HepG2 (cell line): Measurements from ENCODE around the gene UBE3B. TPM values are rescaled to one million over a fixed set of nuclear protein-coding genes. Genes with fewer than 3 reads are reported as not detected.

ENCODE experiments used
- HMGA1 ChIP-seq: sonication (generic); formaldehyde crosslinking; conservative IDR thresholded peaks from 2 replicates; pipeline ENCODE4 v1.4.0; 2020; ENCODE audit warnings: missing genetic modification reagents
- IKZF1 ChIP-seq: fragments of 450-650 bp; IDR thresholded peaks from 2 replicates; pipeline ENCODE4 v1.7.1; 2016
- polyA plus RNA-seq, 8 experiments: library from polyadenylated mRNA; depleted of rRNA in 3 of 8; stranded (reverse) in 7 of 8; unstranded in 1 of 8; fragments of >200 nt; fragmentation: Illumina TruSeq in 4 of 8; extraction: Trizol in 4 of 8; gene quantifications; 2 replicates each; pipeline versions ENCODE4 v1.2.1 to v1.2.3, GENCODE V29; 2011 to 2016; ENCODE audit warnings: low read depth in 4 of 8, missing spikeins in 1 of 8, mixed read lengths in 1 of 8; ENCODE audit not compliant: insufficient read depth in 1 of 8
- total RNA-seq, 5 experiments: library from RNA; depleted of rRNA; stranded (reverse); fragments of >200 nt; fragmentation: Illumina TruSeq; extraction: Trizol; gene quantifications; 2 replicates each; pipeline ENCODE4 v1.2.3, GENCODE V29; 2016; ENCODE audit warnings: low read depth in 1 of 5
- TF ChIP-seq, protein P1 (sequence below): sonication (generic); formaldehyde crosslinking; IDR thresholded peaks from 2 replicates; pipeline ENCODE4 v1.4.0; 2020; ENCODE audit warnings: missing genetic modification reagents, borderline replicate concordance
- TF ChIP-seq, protein P2 (sequence below): sonication (generic); formaldehyde crosslinking; IDR thresholded peaks from 2 replicates; pipeline ENCODE4 v1.5.1; 2020; ENCODE audit warnings: missing genetic modification reagents, mild to moderate bottlenecking, borderline replicate concordance
- TF ChIP-seq, protein P3 (sequence below): sonication (generic); formaldehyde crosslinking; IDR thresholded peaks from 2 replicates; pipeline ENCODE4 v1.5.0; 2020; ENCODE audit warnings: missing genetic modification reagents
- TF ChIP-seq, protein P4 (sequence below): sonication (generic); formaldehyde crosslinking; conservative IDR thresholded peaks from 2 replicates; pipeline ENCODE4 v1.4.0; 2020; ENCODE audit warnings: missing genetic modification reagents
- TF ChIP-seq, protein P5 (sequence below), 2 experiments: sonication (generic) in 1 of 2; formaldehyde crosslinking in 1 of 2; IDR thresholded peaks; 2 replicates each; pipeline versions ENCODE4 v1.4.0 to v1.6.1; 2018 to 2020; ENCODE audit warnings: missing genetic modification reagents in 2 of 2, borderline replicate concordance in 1 of 2, low read depth in 1 of 2, mild to moderate bottlenecking in 1 of 2, missing biosample characterization in 1 of 2
- TF ChIP-seq, protein P6 (sequence below): sonication (generic); formaldehyde crosslinking; IDR thresholded peaks from 2 replicates; pipeline ENCODE4 v1.4.0; 2020; ENCODE audit warnings: mild to moderate bottlenecking, missing genetic modification reagents, borderline replicate concordance

The UBE3B gene
- total and polyA plus RNA-seq, 2 of the 13 experiments (the other 11 are each of a cell fraction or from before 2014, with no cell fraction given), result 22.7 to 25.3 TPM

DNA sequence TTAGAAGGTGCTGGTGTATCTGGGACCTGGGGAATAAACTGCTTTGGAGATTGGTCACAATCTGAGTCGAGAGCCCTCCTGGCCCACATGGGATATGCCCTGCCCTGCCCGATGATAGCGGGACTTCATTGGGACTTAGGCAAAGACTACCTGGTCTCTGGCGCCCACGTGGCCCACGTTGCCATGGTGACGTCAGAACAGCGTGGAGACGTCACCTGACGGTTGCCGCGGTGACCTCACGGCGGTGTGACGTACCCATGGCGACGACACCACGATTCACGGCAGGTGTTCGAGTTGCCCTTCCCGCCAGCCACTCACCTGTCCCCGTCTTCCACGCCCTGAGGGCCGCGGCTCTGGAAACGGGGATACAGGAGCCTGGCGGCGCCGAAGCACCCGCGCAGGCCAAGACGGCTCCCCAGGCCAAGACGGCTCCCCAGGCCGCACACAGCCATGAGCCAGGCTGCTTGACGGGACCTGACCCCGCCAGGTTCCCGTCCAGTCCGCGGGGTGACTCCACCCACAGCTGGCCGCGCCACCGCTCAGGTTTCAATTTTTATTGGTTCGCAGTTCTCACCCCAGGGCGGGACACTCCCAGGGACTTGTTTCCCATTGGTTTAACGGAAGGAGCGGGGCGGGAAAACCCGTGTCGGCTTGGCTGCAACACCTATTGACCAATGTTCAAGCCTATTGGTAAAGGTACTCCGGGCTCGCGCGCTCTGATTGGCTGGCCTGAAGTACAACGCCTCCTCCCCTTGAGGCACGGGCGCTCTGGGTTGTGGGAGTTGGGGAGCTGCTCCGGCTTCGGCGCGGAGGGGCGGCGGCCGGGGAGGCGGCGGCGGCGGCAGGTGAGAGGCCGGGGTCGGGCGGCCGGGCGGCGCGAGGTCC lies 95.8 kb downstream of the UBE3B start, which contains the start of the genes MMAB and MVK (continued):
- TF ChIP-seq, protein P1, sequence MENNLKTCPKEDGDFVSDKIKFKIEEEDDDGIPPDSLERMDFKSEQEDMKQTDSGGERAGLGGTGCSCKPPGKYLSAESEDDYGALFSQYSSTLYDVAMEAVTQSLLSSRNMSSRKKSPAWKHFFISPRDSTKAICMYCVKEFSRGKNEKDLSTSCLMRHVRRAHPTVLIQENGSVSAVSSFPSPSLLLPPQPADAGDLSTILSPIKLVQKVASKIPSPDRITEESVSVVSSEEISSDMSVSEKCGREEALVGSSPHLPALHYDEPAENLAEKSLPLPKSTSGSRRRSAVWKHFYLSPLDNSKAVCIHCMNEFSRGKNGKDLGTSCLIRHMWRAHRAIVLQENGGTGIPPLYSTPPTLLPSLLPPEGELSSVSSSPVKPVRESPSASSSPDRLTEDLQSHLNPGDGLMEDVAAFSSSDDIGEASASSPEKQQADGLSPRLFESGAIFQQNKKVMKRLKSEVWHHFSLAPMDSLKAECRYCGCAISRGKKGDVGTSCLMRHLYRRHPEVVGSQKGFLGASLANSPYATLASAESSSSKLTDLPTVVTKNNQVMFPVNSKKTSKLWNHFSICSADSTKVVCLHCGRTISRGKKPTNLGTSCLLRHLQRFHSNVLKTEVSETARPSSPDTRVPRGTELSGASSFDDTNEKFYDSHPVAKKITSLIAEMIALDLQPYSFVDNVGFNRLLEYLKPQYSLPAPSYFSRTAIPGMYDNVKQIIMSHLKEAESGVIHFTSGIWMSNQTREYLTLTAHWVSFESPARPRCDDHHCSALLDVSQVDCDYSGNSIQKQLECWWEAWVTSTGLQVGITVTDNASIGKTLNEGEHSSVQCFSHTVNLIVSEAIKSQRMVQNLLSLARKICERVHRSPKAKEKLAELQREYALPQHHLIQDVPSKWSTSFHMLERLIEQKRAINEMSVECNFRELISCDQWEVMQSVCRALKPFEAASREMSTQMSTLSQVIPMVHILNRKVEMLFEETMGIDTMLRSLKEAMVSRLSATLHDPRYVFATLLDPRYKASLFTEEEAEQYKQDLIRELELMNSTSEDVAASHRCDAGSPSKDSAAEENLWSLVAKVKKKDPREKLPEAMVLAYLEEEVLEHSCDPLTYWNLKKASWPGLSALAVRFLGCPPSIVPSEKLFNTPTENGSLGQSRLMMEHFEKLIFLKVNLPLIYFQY (CRISPR knock-in tag), result no peak
- TF ChIP-seq IKZF1 (no peak), HMGA1 (CRISPR knock-in tag) (no peak)
- TF ChIP-seq, protein P2, sequence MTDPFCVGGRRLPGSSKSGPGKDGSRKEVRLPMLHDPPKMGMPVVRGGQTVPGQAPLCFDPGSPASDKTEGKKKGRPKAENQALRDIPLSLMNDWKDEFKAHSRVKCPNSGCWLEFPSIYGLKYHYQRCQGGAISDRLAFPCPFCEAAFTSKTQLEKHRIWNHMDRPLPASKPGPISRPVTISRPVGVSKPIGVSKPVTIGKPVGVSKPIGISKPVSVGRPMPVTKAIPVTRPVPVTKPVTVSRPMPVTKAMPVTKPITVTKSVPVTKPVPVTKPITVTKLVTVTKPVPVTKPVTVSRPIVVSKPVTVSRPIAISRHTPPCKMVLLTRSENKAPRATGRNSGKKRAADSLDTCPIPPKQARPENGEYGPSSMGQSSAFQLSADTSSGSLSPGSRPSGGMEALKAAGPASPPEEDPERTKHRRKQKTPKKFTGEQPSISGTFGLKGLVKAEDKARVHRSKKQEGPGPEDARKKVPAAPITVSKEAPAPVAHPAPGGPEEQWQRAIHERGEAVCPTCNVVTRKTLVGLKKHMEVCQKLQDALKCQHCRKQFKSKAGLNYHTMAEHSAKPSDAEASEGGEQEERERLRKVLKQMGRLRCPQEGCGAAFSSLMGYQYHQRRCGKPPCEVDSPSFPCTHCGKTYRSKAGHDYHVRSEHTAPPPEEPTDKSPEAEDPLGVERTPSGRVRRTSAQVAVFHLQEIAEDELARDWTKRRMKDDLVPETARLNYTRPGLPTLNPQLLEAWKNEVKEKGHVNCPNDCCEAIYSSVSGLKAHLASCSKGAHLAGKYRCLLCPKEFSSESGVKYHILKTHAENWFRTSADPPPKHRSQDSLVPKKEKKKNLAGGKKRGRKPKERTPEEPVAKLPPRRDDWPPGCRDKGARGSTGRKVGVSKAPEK (CRISPR knock-in tag), result no peak
- TF ChIP-seq, protein P3, sequence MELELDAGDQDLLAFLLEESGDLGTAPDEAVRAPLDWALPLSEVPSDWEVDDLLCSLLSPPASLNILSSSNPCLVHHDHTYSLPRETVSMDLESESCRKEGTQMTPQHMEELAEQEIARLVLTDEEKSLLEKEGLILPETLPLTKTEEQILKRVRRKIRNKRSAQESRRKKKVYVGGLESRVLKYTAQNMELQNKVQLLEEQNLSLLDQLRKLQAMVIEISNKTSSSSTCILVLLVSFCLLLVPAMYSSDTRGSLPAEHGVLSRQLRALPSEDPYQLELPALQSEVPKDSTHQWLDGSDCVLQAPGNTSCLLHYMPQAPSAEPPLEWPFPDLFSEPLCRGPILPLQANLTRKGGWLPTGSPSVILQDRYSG (CRISPR knock-in tag), result peak; percentile 73; the same call in 1 of the 2 replicates
- TF ChIP-seq, protein P4, sequence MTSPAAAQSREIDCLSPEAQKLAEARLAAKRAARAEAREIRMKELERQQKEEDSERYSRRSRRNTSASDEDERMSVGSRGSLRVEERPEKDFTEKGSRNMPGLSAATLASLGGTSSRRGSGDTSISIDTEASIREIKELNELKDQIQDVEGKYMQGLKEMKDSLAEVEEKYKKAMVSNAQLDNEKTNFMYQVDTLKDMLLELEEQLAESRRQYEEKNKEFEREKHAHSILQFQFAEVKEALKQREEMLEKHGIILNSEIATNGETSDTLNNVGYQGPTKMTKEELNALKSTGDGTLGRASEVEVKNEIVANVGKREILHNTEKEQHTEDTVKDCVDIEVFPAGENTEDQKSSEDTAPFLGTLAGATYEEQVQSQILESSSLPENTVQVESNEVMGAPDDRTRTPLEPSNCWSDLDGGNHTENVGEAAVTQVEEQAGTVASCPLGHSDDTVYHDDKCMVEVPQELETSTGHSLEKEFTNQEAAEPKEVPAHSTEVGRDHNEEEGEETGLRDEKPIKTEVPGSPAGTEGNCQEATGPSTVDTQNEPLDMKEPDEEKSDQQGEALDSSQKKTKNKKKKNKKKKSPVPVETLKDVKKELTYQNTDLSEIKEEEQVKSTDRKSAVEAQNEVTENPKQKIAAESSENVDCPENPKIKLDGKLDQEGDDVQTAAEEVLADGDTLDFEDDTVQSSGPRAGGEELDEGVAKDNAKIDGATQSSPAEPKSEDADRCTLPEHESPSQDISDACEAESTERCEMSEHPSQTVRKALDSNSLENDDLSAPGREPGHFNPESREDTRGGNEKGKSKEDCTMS (CRISPR knock-in tag), result no peak
- TF ChIP-seq, protein P5, sequence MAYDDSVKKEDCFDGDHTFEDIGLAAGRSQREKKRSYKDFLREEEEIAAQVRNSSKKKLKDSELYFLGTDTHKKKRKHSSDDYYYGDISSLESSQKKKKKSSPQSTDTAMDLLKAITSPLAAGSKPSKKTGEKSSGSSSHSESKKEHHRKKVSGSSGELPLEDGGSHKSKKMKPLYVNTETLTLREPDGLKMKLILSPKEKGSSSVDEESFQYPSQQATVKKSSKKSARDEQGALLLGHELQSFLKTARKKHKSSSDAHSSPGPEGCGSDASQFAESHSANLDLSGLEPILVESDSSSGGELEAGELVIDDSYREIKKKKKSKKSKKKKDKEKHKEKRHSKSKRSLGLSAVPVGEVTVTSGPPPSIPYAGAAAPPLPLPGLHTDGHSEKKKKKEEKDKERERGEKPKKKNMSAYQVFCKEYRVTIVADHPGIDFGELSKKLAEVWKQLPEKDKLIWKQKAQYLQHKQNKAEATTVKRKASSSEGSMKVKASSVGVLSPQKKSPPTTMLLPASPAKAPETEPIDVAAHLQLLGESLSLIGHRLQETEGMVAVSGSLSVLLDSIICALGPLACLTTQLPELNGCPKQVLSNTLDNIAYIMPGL (CRISPR knock-in tag; IDR thresholded peaks at IDR 0.05; ENCODE audit: borderline replicate concordance in 1 of 2, low read depth in 1 of 2), result peak; percentile 84 to 89; a peak in 3 of 4 replicates
- TF ChIP-seq, protein P6, sequence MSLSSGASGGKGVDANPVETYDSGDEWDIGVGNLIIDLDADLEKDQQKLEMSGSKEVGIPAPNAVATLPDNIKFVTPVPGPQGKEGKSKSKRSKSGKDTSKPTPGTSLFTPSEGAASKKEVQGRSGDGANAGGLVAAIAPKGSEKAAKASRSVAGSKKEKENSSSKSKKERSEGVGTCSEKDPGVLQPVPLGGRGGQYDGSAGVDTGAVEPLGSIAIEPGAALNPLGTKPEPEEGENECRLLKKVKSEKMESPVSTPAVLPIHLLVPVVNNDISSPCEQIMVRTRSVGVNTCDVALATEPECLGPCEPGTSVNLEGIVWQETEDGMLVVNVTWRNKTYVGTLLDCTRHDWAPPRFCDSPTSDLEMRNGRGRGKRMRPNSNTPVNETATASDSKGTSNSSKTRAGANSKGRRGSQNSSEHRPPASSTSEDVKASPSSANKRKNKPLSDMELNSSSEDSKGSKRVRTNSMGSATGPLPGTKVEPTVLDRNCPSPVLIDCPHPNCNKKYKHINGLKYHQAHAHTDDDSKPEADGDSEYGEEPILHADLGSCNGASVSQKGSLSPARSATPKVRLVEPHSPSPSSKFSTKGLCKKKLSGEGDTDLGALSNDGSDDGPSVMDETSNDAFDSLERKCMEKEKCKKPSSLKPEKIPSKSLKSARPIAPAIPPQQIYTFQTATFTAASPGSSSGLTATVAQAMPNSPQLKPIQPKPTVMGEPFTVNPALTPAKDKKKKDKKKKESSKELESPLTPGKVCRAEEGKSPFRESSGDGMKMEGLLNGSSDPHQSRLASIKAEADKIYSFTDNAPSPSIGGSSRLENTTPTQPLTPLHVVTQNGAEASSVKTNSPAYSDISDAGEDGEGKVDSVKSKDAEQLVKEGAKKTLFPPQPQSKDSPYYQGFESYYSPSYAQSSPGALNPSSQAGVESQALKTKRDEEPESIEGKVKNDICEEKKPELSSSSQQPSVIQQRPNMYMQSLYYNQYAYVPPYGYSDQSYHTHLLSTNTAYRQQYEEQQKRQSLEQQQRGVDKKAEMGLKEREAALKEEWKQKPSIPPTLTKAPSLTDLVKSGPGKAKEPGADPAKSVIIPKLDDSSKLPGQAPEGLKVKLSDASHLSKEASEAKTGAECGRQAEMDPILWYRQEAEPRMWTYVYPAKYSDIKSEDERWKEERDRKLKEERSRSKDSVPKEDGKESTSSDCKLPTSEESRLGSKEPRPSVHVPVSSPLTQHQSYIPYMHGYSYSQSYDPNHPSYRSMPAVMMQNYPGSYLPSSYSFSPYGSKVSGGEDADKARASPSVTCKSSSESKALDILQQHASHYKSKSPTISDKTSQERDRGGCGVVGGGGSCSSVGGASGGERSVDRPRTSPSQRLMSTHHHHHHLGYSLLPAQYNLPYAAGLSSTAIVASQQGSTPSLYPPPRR (CRISPR knock-in tag), result peak; percentile 45; the same call in 1 of the 2 replicates
